ENCODE data around the gene GMDS. TPM values are rescaled to one million over a fixed set of nuclear protein-coding genes. Genes with fewer than 3 reads are reported as not detected.
"Not testable (repeated sequence)": the region's sequence is repeated elsewhere in the genome, so short reads cannot be mapped to it uniquely, and the experiment has no call there.

The GMDS gene
- total and polyA plus RNA-seq, 11 donors, result 4.5 to 10.7 (median 7.0) TPM

DNA sequence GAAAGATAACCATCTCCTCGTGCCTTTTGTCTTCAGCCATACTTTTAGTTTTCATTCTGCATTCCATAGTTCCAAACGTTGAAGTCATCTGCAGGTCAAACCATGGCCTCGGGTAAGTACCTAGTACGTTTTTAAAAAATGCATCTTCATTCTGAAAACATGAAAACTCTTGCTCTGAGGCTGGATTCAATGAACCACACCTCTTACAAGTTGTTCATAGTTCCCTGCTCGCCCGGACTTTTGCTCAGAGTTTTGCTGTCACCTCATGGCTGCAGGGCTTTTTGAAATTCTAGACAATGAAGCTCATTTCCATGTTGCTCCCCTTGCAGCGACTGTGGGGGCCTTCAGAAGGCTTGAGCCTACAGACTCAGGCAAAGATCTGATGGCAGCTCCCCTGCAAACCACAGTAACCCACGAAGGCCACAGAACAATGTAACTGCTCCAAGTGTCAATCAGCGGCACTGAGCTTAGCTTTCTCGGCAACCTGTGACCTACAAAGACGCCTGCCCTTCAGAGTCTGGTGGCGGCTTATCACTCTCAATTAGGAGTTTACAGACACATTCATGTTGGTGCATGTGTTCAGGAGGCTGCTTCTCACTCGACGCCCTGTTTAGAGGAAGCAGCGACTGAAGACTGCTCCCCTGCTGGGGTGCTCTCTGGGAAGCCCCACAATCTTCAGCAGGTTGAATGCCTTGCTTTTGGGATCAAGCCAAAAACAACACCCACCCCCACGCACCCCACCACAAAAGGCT is 574.5 kb downstream of the GMDS start:
- H3K27ac ChIP-seq, result no peak overlapping the region
- H3K36me3 ChIP-seq, result no peaks in the 10 kb centered on the region
- H3K4me3 ChIP-seq, result no peak overlapping the region
- no peaks in the 10 kb centered on the region for H3K27me3 ChIP-seq
- H3K4me1 ChIP-seq, result peaks cover 0 to under 1% (median 0%) of the 10 kb centered on the region in 12 donors
- no peak for TF ChIP-seq POLR2A (IDR thresholded peaks at IDR 0.05)
- TF ChIP-seq, protein P1, sequence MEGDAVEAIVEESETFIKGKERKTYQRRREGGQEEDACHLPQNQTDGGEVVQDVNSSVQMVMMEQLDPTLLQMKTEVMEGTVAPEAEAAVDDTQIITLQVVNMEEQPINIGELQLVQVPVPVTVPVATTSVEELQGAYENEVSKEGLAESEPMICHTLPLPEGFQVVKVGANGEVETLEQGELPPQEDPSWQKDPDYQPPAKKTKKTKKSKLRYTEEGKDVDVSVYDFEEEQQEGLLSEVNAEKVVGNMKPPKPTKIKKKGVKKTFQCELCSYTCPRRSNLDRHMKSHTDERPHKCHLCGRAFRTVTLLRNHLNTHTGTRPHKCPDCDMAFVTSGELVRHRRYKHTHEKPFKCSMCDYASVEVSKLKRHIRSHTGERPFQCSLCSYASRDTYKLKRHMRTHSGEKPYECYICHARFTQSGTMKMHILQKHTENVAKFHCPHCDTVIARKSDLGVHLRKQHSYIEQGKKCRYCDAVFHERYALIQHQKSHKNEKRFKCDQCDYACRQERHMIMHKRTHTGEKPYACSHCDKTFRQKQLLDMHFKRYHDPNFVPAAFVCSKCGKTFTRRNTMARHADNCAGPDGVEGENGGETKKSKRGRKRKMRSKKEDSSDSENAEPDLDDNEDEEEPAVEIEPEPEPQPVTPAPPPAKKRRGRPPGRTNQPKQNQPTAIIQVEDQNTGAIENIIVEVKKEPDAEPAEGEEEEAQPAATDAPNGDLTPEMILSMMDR (IDR thresholded peaks at IDR 0.05), result no peak
- no peak for ATAC-seq
- no peaks in the 10 kb centered on the region for H3K9me3 ChIP-seq
- DNase-seq, result no peak
- intact Hi-C loops (cut with DNase I), result no loop called here
- WGBS, 4 donors, result 79 to 86% (median 82%) methylated on average over 16 of the region's 16 CpGs

DNA sequence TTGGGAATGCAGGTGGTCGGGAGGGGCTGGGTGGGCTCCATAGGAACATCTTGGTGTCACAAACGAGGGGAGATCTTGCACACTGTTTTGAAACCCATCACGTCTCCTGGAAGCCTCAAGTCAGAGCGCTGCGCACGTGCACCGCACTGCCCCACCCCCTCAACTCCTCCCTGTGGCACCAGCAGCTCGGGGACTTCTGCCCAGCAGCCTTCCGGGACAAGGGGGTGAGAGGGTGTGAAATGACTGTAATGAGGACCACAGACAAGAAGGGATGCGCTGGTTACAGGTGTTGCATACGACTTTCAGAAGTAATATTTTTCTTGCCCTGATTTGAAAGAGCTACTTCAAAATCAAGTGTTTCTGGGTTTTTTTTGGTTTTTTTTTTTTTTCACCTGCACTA is 575.4 kb downstream of the GMDS start:
- Histone ChIP-seq H3K27ac (no peak overlapping the region), H3K4me3 (no peak overlapping the region), H3K9me3 (no peaks in the 10 kb centered on the region), H3K36me3 (no peaks in the 10 kb centered on the region), H3K4me1 (peaks cover 0 to 8% (median 0%) of the 10 kb centered on the region in 12 donors), H3K27me3 (no peaks in the 10 kb centered on the region)
- DNase-seq, result no peak
- ATAC-seq, result no peak
- TF ChIP-seq POLR2A (IDR thresholded peaks at IDR 0.05), result no peak
- WGBS, 4 donors, result 94 to 97% (median 95%) methylated on average over 11 of the region's 11 CpGs
- intact Hi-C loops (cut with DNase I), result no loop called here

DNA sequence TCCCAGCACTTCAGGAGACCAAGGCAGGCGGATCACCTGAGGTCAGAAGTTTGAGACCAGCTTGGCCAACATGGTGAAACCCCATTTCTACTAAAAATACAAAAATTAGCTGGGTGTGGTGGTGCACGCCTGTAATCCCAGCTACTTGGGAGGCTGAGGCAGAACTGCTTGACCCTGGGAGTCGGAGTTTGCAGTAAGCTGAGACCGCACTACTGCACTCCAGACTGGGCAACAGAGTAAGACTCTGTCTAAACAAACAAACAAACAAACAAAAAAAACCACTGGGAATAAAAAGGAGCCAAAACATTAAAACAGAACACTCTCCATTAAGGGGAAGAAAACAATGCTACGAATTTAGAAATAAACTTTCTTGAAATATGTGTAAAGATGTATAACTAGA is 576.9 kb downstream of the GMDS start:
- DNase-seq; H3K36me3 ChIP-seq; H3K27ac ChIP-seq; intact Hi-C loops (cut with DNase I); H3K4me3 ChIP-seq; H3K27me3 ChIP-seq; H3K9me3 ChIP-seq; ATAC-seq: not testable (repeated sequence)
- WGBS, 4 donors, result 94 to 97% (median 97%) methylated on average over 5 of the region's 5 CpGs
- peaks cover 0 to 12% (median 0%) of the 10 kb centered on the region in 12 donors for H3K4me1 ChIP-seq

DNA sequence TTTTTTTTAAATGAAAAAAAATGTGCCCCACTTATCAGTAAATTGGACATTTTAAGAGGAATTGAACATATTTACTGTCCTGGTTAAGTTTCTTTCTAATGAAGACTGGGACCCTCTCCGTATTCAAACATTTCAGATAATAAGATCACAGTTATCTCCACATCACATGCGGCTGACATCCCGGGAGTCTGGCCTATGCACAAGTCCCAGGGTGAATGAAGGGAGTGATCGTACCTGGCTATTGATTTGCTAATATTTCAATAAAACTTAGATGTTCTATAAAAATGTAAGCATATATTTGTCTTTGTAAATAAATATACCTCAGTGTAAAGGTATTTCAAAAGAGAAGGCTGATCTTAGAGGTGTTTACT is 577.6 kb downstream of the GMDS start:
- TF ChIP-seq, protein P1 (IDR thresholded peaks at IDR 0.05), result no peak
- TF ChIP-seq POLR2A (IDR thresholded peaks at IDR 0.05), result no peak
- H3K27ac ChIP-seq, result no peak overlapping the region
- H3K36me3 ChIP-seq, result no peaks in the 10 kb centered on the region
- no peaks in the 10 kb centered on the region for H3K9me3 ChIP-seq
- H3K4me3 ChIP-seq, result no peak overlapping the region
- no peaks in the 10 kb centered on the region for H3K27me3 ChIP-seq
- H3K4me1 ChIP-seq, result peaks cover 0 to 12% (median 0%) of the 10 kb centered on the region in 12 donors
- DNase-seq (no peak), ATAC-seq (no peak)
- intact Hi-C loops (cut with DNase I), result no loop called here
- WGBS, 4 donors, result 95 to 98% (median 96%) methylated on average over 4 of the region's 4 CpGs

DNA sequence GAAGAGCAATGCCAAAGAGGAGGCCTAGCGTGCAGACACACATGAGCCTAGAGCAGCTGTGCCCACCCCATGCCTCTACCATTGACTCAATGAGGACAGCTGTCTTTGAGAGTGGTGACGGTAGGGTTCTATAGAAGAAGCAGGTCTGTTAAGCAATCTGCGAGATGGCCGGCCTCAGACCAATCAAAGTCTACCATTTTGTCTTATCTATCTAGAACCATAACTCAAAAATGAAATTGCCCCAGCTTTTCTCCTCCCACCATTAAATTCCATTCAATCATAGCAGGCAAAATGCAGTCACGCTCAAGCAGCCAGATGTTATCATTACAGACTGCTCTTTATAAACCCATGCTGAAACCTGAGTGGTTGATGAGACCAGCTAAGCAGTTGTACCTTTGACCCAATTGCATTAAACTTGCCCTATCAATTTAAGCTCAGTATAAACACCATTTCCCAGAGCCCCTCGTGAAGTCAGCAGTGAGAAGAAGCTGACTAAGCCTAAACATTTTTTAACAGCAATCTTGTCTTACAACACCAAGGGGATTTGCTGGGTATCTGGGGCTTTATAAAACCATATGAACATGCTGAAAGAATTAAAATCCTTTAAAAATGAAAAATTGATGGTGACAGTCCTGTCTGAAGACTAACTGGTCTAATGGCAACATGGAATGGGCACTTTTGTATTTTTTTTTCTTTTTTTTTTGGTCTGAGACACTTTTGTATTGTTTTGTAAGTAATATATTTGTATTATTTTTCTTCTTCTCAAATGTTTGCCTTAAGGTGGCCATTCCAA is 578.2 kb downstream of the GMDS start:
- H3K4me1 ChIP-seq, result peaks cover 0 to 12% (median 0%) of the 10 kb centered on the region in 12 donors
- intact Hi-C loops (cut with DNase I), result no loop called here
- no peak for DNase-seq
- WGBS, 4 donors, result 94 to 98% (median 97%) methylated on average over 6 of the region's 6 CpGs
- H3K4me3 ChIP-seq, result no peak overlapping the region
- TF ChIP-seq, protein P1 (IDR thresholded peaks at IDR 0.05), result no peak
- TF ChIP-seq POLR2A (IDR thresholded peaks at IDR 0.05), result no peak
- H3K36me3 ChIP-seq, result no peaks in the 10 kb centered on the region
- no peaks in the 10 kb centered on the region for H3K27me3 ChIP-seq
- no peak for ATAC-seq
- H3K9me3 ChIP-seq, result no peaks in the 10 kb centered on the region
- H3K27ac ChIP-seq, result no peak overlapping the region

Data from heart left ventricle (tissue), 16 donors.